H1 (cell line): Measurements from ENCODE around the gene IDH2. TPM values are rescaled to one million over a fixed set of nuclear protein-coding genes. Genes with fewer than 3 reads are reported as not detected.

Experiments
- CTCF ChIA-PET: fragments of 300-600 bp; sonication (Branson Sonifier 250); formaldehyde crosslinking; loops from one replicate; lab custom pipeline; 2021; ENCODE audit not compliant: partially characterized antibody; lab: Charles Lee
- POLR2A ChIA-PET: fragments of 300-600 bp; sonication (Branson Sonifier 250); formaldehyde crosslinking; loops from one replicate; lab custom pipeline; 2021; ENCODE audit warnings: inconsistent platforms; ENCODE audit not compliant: partially characterized antibody; lab: Charles Lee
- DNase-seq, 2 experiments: peaks; one replicate each; pipeline versions ENCODE4 v3.0.0 to v3.0.0-alpha.2; 2010 to 2022; ENCODE audit warnings: low spot score in 2 of 2, low read depth in 1 of 2, mixed read lengths in 1 of 2
- FAIRE-seq: peaks from 2 replicates; lab custom pipeline; 2011; peaks lifted over from hg19 to GRCh38; lab: Jason Lieb, UNC
- H2AFZ ChIP-seq: 2 replicates; pipeline ENCODE4 v1.8.1; 2012; ENCODE audit warnings: low read length, inconsistent platforms
- H2AK5ac ChIP-seq: 2 replicates; pipeline ENCODE4 v1.6.1; 2013; ENCODE audit warnings: low read depth, low read length
- H2BK120ac ChIP-seq: replicated peaks from 2 replicates; pipeline ENCODE3; 2013; ENCODE audit warnings: low read depth, low read length, inconsistent platforms
- H2BK12ac ChIP-seq: 2 replicates; pipeline ENCODE4 v1.6.1; 2013; ENCODE audit warnings: low read depth, low read length
- H2BK15ac ChIP-seq: 2 replicates; pipeline ENCODE4 v1.6.1; 2013; ENCODE audit warnings: low read length
- H2BK20ac ChIP-seq: 2 replicates; pipeline ENCODE4 v1.6.1; 2013; ENCODE audit warnings: low read length
- H2BK5ac ChIP-seq: 2 replicates; pipeline ENCODE4 v1.6.1; 2013; ENCODE audit warnings: low read depth, low read length
- H3K14ac ChIP-seq: 2 replicates; pipeline ENCODE4 v1.6.1; 2013; ENCODE audit warnings: inconsistent platforms; ENCODE audit not compliant: insufficient read length
- H3K18ac ChIP-seq: 2 replicates; pipeline ENCODE4 v1.6.1; 2013; ENCODE audit warnings: low read length; ENCODE audit errors: extremely low read depth
- H3K23ac ChIP-seq: 2 replicates; pipeline ENCODE4 v1.6.1; 2013; ENCODE audit warnings: inconsistent platforms; ENCODE audit not compliant: insufficient read length
- H3K23me2 ChIP-seq: 2 replicates; pipeline ENCODE4 v1.6.1; 2013; ENCODE audit warnings: low read depth, low read length
- H3K27ac ChIP-seq: 2 replicates; pipeline ENCODE4 v1.6.1; 2011; ENCODE audit warnings: low read depth, low read length, inconsistent platforms
- H3K27me3 ChIP-seq, 4 experiments: replicated peaks in 1 of 4; 1 replicate in 1 of 4; 2 replicates in 3 of 4; pipeline versions ENCODE4 v1.6.1 to v1.8.1; 2011 to 2013; ENCODE audit warnings: low read length in 3 of 4, mild to moderate bottlenecking in 3 of 4, inconsistent platforms in 2 of 4, mixed read lengths in 2 of 4, moderate library complexity in 1 of 4; ENCODE audit not compliant: control insufficient read depth in 3 of 4, insufficient read depth in 3 of 4; ENCODE audit errors: extremely low read depth in 1 of 4
- H3K36me3 ChIP-seq, 4 experiments: 2 replicates each; pipeline versions ENCODE4 v1.6.1 to v1.8.1; 2011 to 2013; ENCODE audit warnings: mild to moderate bottlenecking in 4 of 4, low read length in 3 of 4, moderate library complexity in 2 of 4, control low read depth in 1 of 4, inconsistent platforms in 1 of 4; ENCODE audit not compliant: insufficient read depth in 4 of 4, control insufficient read depth in 2 of 4
- H3K4ac ChIP-seq: replicated peaks from 2 replicates; pipeline ENCODE3; 2013; ENCODE audit warnings: low read length, low read depth, mixed read lengths, inconsistent platforms; ENCODE audit not compliant: insufficient read length
- H3K4me1 ChIP-seq, 4 experiments: replicated peaks in 1 of 4; 1 replicate in 1 of 4; 2 replicates in 3 of 4; pipeline versions ENCODE4 v1.6.1 to v1.8.1; 2011 to 2013; ENCODE audit warnings: low read length in 3 of 4, inconsistent platforms in 2 of 4, mixed read lengths in 1 of 4; ENCODE audit not compliant: insufficient read depth in 4 of 4, control insufficient read depth in 3 of 4
- H3K4me2 ChIP-seq, 2 experiments: 2 replicates each; pipeline versions ENCODE4 v1.6.1 to v1.8.1; 2011 to 2013; ENCODE audit warnings: low read depth in 2 of 2, low read length in 2 of 2, control low read depth in 1 of 2, inconsistent platforms in 1 of 2, mild to moderate bottlenecking in 1 of 2; ENCODE audit not compliant: insufficient read depth in 1 of 2
- H3K4me3 ChIP-seq, 4 experiments: fragments of 200-600, 300-600 bp in 1 of 4; sonication (generic), shearing (Covaris generic), sonication (Bioruptor Twin) in 1 of 4; 2 replicates each; pipeline versions ENCODE4 v1.5.1 to v1.8.1; 2011 to 2016; ENCODE audit warnings: low read length in 4 of 4, low read depth in 3 of 4, control low read depth in 2 of 4, inconsistent platforms in 2 of 4, mild to moderate bottlenecking in 2 of 4, mixed read lengths in 1 of 4, moderate library complexity in 1 of 4; ENCODE audit not compliant: insufficient read depth in 2 of 4; ENCODE audit errors: extremely low read depth in 1 of 4
- H3K56ac ChIP-seq: replicated peaks from 2 replicates; pipeline ENCODE3; 2013; ENCODE audit warnings: low read depth, mild to moderate bottlenecking, mixed read lengths, low read length, inconsistent platforms; ENCODE audit not compliant: insufficient read length
- H3K79me1 ChIP-seq: 2 replicates; pipeline ENCODE4 v1.6.1; 2013; ENCODE audit warnings: low read depth, low read length, control low read depth
- H3K79me2 ChIP-seq, 2 experiments: 2 replicates each; pipeline versions ENCODE4 v1.6.1 to v1.8.1; 2012 to 2013; ENCODE audit warnings: low read length in 2 of 2, mild to moderate bottlenecking in 2 of 2, inconsistent platforms in 1 of 2; ENCODE audit not compliant: insufficient read depth in 2 of 2, control insufficient read depth in 1 of 2
- H3K9ac ChIP-seq, 4 experiments: replicated peaks in 1 of 4; 1 replicate in 1 of 4; 2 replicates in 3 of 4; pipeline versions ENCODE4 v1.6.1 to v1.8.1; 2011 to 2013; ENCODE audit warnings: low read depth in 3 of 4, low read length in 3 of 4, control low read depth in 2 of 4, mild to moderate bottlenecking in 2 of 4, moderate library complexity in 2 of 4, inconsistent platforms in 1 of 4; ENCODE audit errors: extremely low read depth in 1 of 4
- H3K9me3 ChIP-seq, 2 experiments: 2 replicates each; pipeline versions ENCODE4 v1.6.1 to v1.8.1; 2012 to 2013; ENCODE audit warnings: mild to moderate bottlenecking in 2 of 2, moderate library complexity in 2 of 2, control low read depth in 1 of 2, inconsistent platforms in 1 of 2, low read depth in 1 of 2, low read length in 1 of 2, mixed read lengths in 1 of 2; ENCODE audit not compliant: insufficient read depth in 2 of 2
- H4K20me1 ChIP-seq, 2 experiments: replicated peaks in 1 of 2; 2 replicates each; pipeline versions ENCODE3 to v1.8.1; 2011 to 2013; ENCODE audit warnings: inconsistent platforms in 2 of 2, low read length in 2 of 2, mild to moderate bottlenecking in 1 of 2; ENCODE audit not compliant: insufficient read depth in 2 of 2, control insufficient read depth in 1 of 2
- H4K5ac ChIP-seq: 2 replicates; pipeline ENCODE4 v1.6.1; 2013; ENCODE audit warnings: low read length, low read depth, mixed read lengths, inconsistent platforms; ENCODE audit not compliant: insufficient read length
- H4K8ac ChIP-seq: 2 replicates; pipeline ENCODE4 v1.8.0; 2013; ENCODE audit warnings: mild to moderate bottlenecking, moderate library complexity, low read length, inconsistent platforms; ENCODE audit not compliant: insufficient read depth; ENCODE audit errors: extremely low read depth
- H4K91ac ChIP-seq: replicated peaks from 2 replicates; pipeline ENCODE3; 2013; ENCODE audit warnings: low read length, mixed read lengths, inconsistent platforms; ENCODE audit not compliant: insufficient read length
- ATF3 ChIP-seq: IDR thresholded peaks from 2 replicates; pipeline ENCODE4 v1.6.1; 2011; ENCODE audit warnings: low read depth, mild to moderate bottlenecking, low read length; ENCODE audit not compliant: insufficient read depth
- CBX8 ChIP-seq: fragments of 300-800, 300-1000 bp; sonication (generic); IDR thresholded peaks from 2 replicates; pipeline ENCODE4 v1.7.1; 2016; ENCODE audit warnings: low read depth, low read length, borderline replicate concordance
- HDAC2 ChIP-seq, 2 experiments: fragments of 300-600 bp in 1 of 2; sonication (generic) in 1 of 2; IDR thresholded peaks; 2 replicates each; pipeline ENCODE4 v1.6.1; 2011 to 2012; ENCODE audit warnings: low read depth in 2 of 2, low read length in 2 of 2, mild to moderate bottlenecking in 2 of 2, moderate library complexity in 2 of 2, borderline replicate concordance in 1 of 2, inconsistent platforms in 1 of 2
- SIN3A ChIP-seq, 2 experiments: IDR thresholded peaks in 1 of 2; conservative IDR thresholded peaks in 1 of 2; 2 replicates each; pipeline ENCODE4 v1.6.1; 2011 to 2012; ENCODE audit warnings: low read length in 2 of 2, improper control_type of control experiment in 1 of 2, low read depth in 1 of 2, mild to moderate bottlenecking in 1 of 2
- SP4 ChIP-seq: IDR thresholded peaks from 2 replicates; pipeline ENCODE4 v1.6.1; 2012; ENCODE audit warnings: low read length, inconsistent platforms
- TEAD4 ChIP-seq: IDR thresholded peaks from 2 replicates; pipeline ENCODE4 v1.6.1; 2012; ENCODE audit warnings: low read depth, low read length, inconsistent platforms, mixed read lengths
- WGBS, 2 experiments: shearing (Covaris generic) in 1 of 2; methylation state at CpG; one replicate each; pipeline versions ENCODE4 v1.1.6 to v1.1.7; 2013 to 2015; ENCODE audit warnings: low lambda C conversion rate in 2 of 2, mixed read lengths in 2 of 2, inconsistent platforms in 1 of 2, low coverage in 1 of 2, missing lambda C conversion rate in 1 of 2; ENCODE audit not compliant: insufficient replicate concordance in 2 of 2, insufficient coverage in 1 of 2, insufficient read length in 1 of 2; ENCODE audit errors: extremely low coverage in 1 of 2, missing lambda C conversion rate in 1 of 2; 5-methylcytosine and 5-hydroxymethylcytosine counted together
- polyA plus RNA-seq, 7 experiments: library from polyadenylated mRNA; depleted of rRNA in 3 of 7; stranded (reverse) in 5 of 7; unstranded in 2 of 7; fragments of >200 nt in 5 of 7; fragments of 200-250 nt in 2 of 7; gene quantifications; 1 replicate in 5 of 7; 2 replicates in 1 of 7; 4 replicates in 1 of 7; pipeline versions ENCODE4 v1.2.1 to v1.2.3, GENCODE V29; 2011 to 2013; ENCODE audit warnings: missing spikeins in 2 of 7, mixed read lengths in 2 of 7
- total RNA-seq: library from RNA; stranded (reverse); fragmentation: NEBNext Ultra II Directional; extraction: Animal tissue kit (Norgen Biotek cat#: 25700); gene quantifications from 2 replicates; pipeline ENCODE4 v1.2.1, GENCODE V29; 2021
- TF ChIP-seq, protein P1 (sequence below), 3 experiments: IDR thresholded peaks; 1 replicate in 2 of 3; 2 replicates in 1 of 3; pipeline versions ENCODE4 v1.5.1 to v1.6.1; 2011; ENCODE audit warnings: low read length in 3 of 3, mild to moderate bottlenecking in 3 of 3, inconsistent platforms in 2 of 3, low read depth in 1 of 3, moderate library complexity in 1 of 3; ENCODE audit not compliant: insufficient read depth in 1 of 3; ENCODE audit errors: control extremely low read depth in 1 of 3

The IDH2 gene
- total and polyA plus RNA-seq, 2 of the 8 experiments (the other 6 are each of a cell fraction or from before 2014, with no cell fraction given) = 64.2 to 84.6 TPM

GRCh38 chr15:90042766-90043529 is 59.3 kb downstream of the IDH2 start:
- Histone ChIP-seq H3K18ac (peak overlapping the region; percentile 38; the same call in 1 of the 2 replicates), H4K91ac (no peak overlapping the region), H3K9ac (no peak overlapping the region), H4K8ac (no peak overlapping the region), H3K9me3 (no peaks in the 10 kb centered on the region), H3K56ac (no peak overlapping the region), H4K5ac (no peak overlapping the region), H3K27ac (no peak overlapping the region), H3K23ac (no peak overlapping the region), H2BK15ac (peak overlapping the region; percentile 81; the same call in 1 of the 2 replicates), H2AFZ (no peak overlapping the region), H3K4me1 (peaks cover 0 to 21% (median 8%) of the 10 kb centered on the region in 4 experiments; a peak in 4 of 7 replicates), H3K14ac (no peak overlapping the region), H3K79me2 (no peaks in the 10 kb centered on the region; a peak in 1 of 4 replicates), H4K20me1 (no peaks in the 10 kb centered on the region), H3K27me3 (no peaks in the 10 kb centered on the region), H3K36me3 (no peaks in the 10 kb centered on the region), H2BK120ac (no peak overlapping the region), H3K79me1 (peaks cover 12% of the 10 kb centered on the region; the same call in 1 of the 2 replicates), H2BK20ac (no peak overlapping the region), H3K4ac (peak overlapping the region; percentile 13), H2BK12ac (peak overlapping the region; percentile 55; the same call in 1 of the 2 replicates), H3K23me2 (no peaks in the 10 kb centered on the region; the same call in 1 of the 2 replicates), H2AK5ac (peak overlapping the region; percentile 96; the same call in 1 of the 2 replicates), H3K4me2 (no peak overlapping the region), H3K4me3 (no peak overlapping the region), H2BK5ac (peak overlapping the region; percentile 15; the same call in 1 of the 2 replicates)
- DNase-seq (no peak), FAIRE-seq (no peak)
- ChIA-PET CTCF (interaction anchor here (0.7 to 1.4 kb wide), 7 partner anchors 9 to 253 kb away, joined by 3 to 5 read pairs (median 3); no protein-coding TSS in a partner anchor), POLR2A (interaction anchor here (0.6 to 1.2 kb wide), 4 partner anchors 9 to 40 kb away, joined by 3 to 4 read pairs (median 3); no protein-coding TSS in a partner anchor)
- 90% methylated on average over 26 of the region's 27 CpGs; no CpG with 5 or more reads in 1 of the 2 experiments for WGBS, 2 experiments
- TF ChIP-seq HDAC2 (IDR thresholded peaks at IDR 0.05; ENCODE audit: borderline replicate concordance in 1 of 2, low read depth in 2 of 2, low read length in 2 of 2) = no peak
- no peak for TF ChIP-seq TEAD4
- TF ChIP-seq, protein P1, sequence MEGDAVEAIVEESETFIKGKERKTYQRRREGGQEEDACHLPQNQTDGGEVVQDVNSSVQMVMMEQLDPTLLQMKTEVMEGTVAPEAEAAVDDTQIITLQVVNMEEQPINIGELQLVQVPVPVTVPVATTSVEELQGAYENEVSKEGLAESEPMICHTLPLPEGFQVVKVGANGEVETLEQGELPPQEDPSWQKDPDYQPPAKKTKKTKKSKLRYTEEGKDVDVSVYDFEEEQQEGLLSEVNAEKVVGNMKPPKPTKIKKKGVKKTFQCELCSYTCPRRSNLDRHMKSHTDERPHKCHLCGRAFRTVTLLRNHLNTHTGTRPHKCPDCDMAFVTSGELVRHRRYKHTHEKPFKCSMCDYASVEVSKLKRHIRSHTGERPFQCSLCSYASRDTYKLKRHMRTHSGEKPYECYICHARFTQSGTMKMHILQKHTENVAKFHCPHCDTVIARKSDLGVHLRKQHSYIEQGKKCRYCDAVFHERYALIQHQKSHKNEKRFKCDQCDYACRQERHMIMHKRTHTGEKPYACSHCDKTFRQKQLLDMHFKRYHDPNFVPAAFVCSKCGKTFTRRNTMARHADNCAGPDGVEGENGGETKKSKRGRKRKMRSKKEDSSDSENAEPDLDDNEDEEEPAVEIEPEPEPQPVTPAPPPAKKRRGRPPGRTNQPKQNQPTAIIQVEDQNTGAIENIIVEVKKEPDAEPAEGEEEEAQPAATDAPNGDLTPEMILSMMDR (IDR thresholded peaks at IDR 0.05; ENCODE audit: control extremely low read depth in 1 of 3, insufficient read depth in 1 of 3, low read depth in 1 of 3, low read length in 3 of 3) = no peak
- no peak for TF ChIP-seq CBX8
- TF ChIP-seq SP4 = no peak
- no peak for TF ChIP-seq SIN3A (conservative IDR thresholded peaks at IDR 0.05 in 1 of 2, IDR thresholded peaks at IDR 0.05 in 1 of 2; ENCODE audit: low read depth in 1 of 2, low read length in 2 of 2)
- no peak for TF ChIP-seq ATF3
